HepG2 (cell line): Measurements from ENCODE around the gene SERTAD3. TPM values are rescaled to one million over a fixed set of nuclear protein-coding genes. Genes with fewer than 3 reads are reported as not detected.

Source experiments
- AHR ChIP-seq: IDR thresholded peaks from 2 replicates; pipeline ENCODE4 v1.6.1; 2018; ENCODE audit warnings: missing genetic modification reagents, missing compliant biosample characterization
- BRCA1 ChIP-seq: sonication (generic); formaldehyde crosslinking; IDR thresholded peaks from 2 replicates; pipeline ENCODE4 v1.4.0; 2020; ENCODE audit warnings: missing genetic modification reagents
- CTCF ChIP-seq: sonication (generic); formaldehyde crosslinking; IDR thresholded peaks from 2 replicates; pipeline ENCODE4 v1.5.0; 2020; ENCODE audit warnings: mild to moderate bottlenecking, missing genetic modification reagents, moderate library complexity
- DMAP1 ChIP-seq: IDR thresholded peaks from 2 replicates; pipeline ENCODE4 v1.6.1; 2016
- HIVEP1 ChIP-seq: sonication (generic); formaldehyde crosslinking; IDR thresholded peaks from 2 replicates; pipeline ENCODE4 v1.4.0; 2020; ENCODE audit warnings: mild to moderate bottlenecking, missing genetic modification reagents
- KMT2B ChIP-seq: IDR thresholded peaks from 2 replicates; pipeline ENCODE4 v1.6.1; 2016; ENCODE audit warnings: missing genetic modification reagents, missing compliant biosample characterization
- LCORL ChIP-seq, 2 experiments: fragments of 450-650 bp in 1 of 2; sonication (generic) in 1 of 2; formaldehyde crosslinking in 1 of 2; IDR thresholded peaks; 2 replicates each; pipeline versions ENCODE4 v1.5.0 to v1.6.1; 2017 to 2020; ENCODE audit warnings: antibody characterized with exemption in 1 of 2, missing genetic modification reagents in 1 of 2
- MXI1 ChIP-seq: IDR thresholded peaks from 3 replicates; pipeline ENCODE4 v1.6.1; 2012; ENCODE audit warnings: low read depth, low read length, inconsistent platforms, borderline replicate concordance
- NCOA1 ChIP-seq: sonication (generic); formaldehyde crosslinking; IDR thresholded peaks from 2 replicates; pipeline ENCODE4 v1.9.0; 2021; ENCODE audit warnings: missing genetic modification reagents
- NR3C1 ChIP-seq: sonication (generic); formaldehyde crosslinking; IDR thresholded peaks from 2 replicates; pipeline ENCODE4 v1.4.0; 2020; ENCODE audit warnings: missing genetic modification reagents
- PBX3 ChIP-seq: sonication (generic); formaldehyde crosslinking; IDR thresholded peaks from 2 replicates; pipeline ENCODE4 v1.8.1; 2023; ENCODE audit warnings: missing genetic modification reagents, inconsistent platforms, borderline replicate concordance
- PRMT3 ChIP-seq: sonication (generic); formaldehyde crosslinking; IDR thresholded peaks from 2 replicates; pipeline ENCODE4 v1.8.1; 2022; ENCODE audit warnings: low read depth, mild to moderate bottlenecking, moderate library complexity, missing genetic modification reagents, borderline replicate concordance
- SCMH1 ChIP-seq: sonication (generic); formaldehyde crosslinking; IDR thresholded peaks from 2 replicates; pipeline ENCODE4 v1.9.0; 2021; ENCODE audit warnings: missing genetic modification reagents, mild to moderate bottlenecking, borderline replicate concordance
- TAF15 ChIP-seq: fragments of 200-400 bp; formaldehyde crosslinking; IDR thresholded peaks from one replicate; pipeline ENCODE4 v1.6.1; 2018; ENCODE audit warnings: mild to moderate bottlenecking, low read depth, low read length; ENCODE audit not compliant: poor library complexity, severe bottlenecking
- TRAFD1 ChIP-seq: sonication (generic); formaldehyde crosslinking; IDR thresholded peaks from 2 replicates; pipeline ENCODE4 v1.5.1; 2020; ENCODE audit warnings: missing genetic modification reagents, mild to moderate bottlenecking, borderline replicate concordance
- ZBTB33 ChIP-seq: sonication (generic); formaldehyde crosslinking; IDR thresholded peaks from 2 replicates; pipeline ENCODE4 v1.4.0; 2020; ENCODE audit warnings: missing genetic modification reagents
- ZBTB43 ChIP-seq: sonication (generic); formaldehyde crosslinking; conservative IDR thresholded peaks from 2 replicates; pipeline ENCODE4 v1.4.0; 2020; ENCODE audit warnings: missing genetic modification reagents
- ZNF224 ChIP-seq: sonication (generic); formaldehyde crosslinking; IDR thresholded peaks from 2 replicates; pipeline ENCODE4 v1.5.0; 2020; ENCODE audit warnings: mild to moderate bottlenecking, missing genetic modification reagents
- ZNF24 ChIP-seq: fragments of 450-650 bp; IDR thresholded peaks from 2 replicates; pipeline ENCODE4 v1.6.1; 2017; ENCODE audit warnings: antibody characterized with exemption, mild to moderate bottlenecking
- ZNF33B ChIP-seq: sonication (generic); formaldehyde crosslinking; IDR thresholded peaks from 2 replicates; pipeline ENCODE4 v1.5.1; 2020; ENCODE audit warnings: mild to moderate bottlenecking, missing genetic modification reagents
- ZNF577 ChIP-seq: sonication (generic); formaldehyde crosslinking; IDR thresholded peaks from 2 replicates; pipeline ENCODE4 v1.4.0; 2020; ENCODE audit warnings: mild to moderate bottlenecking, low read depth, missing genetic modification reagents, borderline replicate concordance
- polyA plus RNA-seq, 8 experiments: library from polyadenylated mRNA; depleted of rRNA in 3 of 8; stranded (reverse) in 7 of 8; unstranded in 1 of 8; fragments of >200 nt; fragmentation: Illumina TruSeq in 4 of 8; extraction: Trizol in 4 of 8; gene quantifications; 2 replicates each; pipeline versions ENCODE4 v1.2.1 to v1.2.3, GENCODE V29; 2011 to 2016; ENCODE audit warnings: low read depth in 4 of 8, missing spikeins in 1 of 8, mixed read lengths in 1 of 8; ENCODE audit not compliant: insufficient read depth in 1 of 8
- total RNA-seq, 5 experiments: library from RNA; depleted of rRNA; stranded (reverse); fragments of >200 nt; fragmentation: Illumina TruSeq; extraction: Trizol; gene quantifications; 2 replicates each; pipeline ENCODE4 v1.2.3, GENCODE V29; 2016; ENCODE audit warnings: low read depth in 1 of 5

SERTAD3 gene
- total and polyA plus RNA-seq, 2 of the 13 experiments (the other 11 are each of a cell fraction or from before 2014, with no cell fraction given): 9.6 to 16.9 TPM

GRCh38 chr19:40425450-40426287, 18.5 kb downstream of the SERTAD3 start, which contains the start of gene SERTAD1 (continued):
- no peak for TF ChIP-seq ZBTB33 (CRISPR knock-in tag)
- peak; percentile 14; the same call in 1 of the 2 replicates for TF ChIP-seq AHR (CRISPR knock-in tag)
- peak; percentile 36; the same call in 1 of the 2 replicates for TF ChIP-seq BRCA1 (CRISPR knock-in tag)
- TF ChIP-seq PRMT3 (CRISPR knock-in tag): no peak
- TF ChIP-seq ZNF577 (CRISPR knock-in tag): no peak
- TF ChIP-seq NCOA1 (CRISPR knock-in tag): no peak
- TF ChIP-seq ZNF224 (CRISPR knock-in tag): peak; percentile 16; the same call in 1 of the 2 replicates
- TF ChIP-seq TAF15: peak; percentile 34
- TF ChIP-seq PBX3 (CRISPR knock-in tag): no peak
- no peak; the same call in none of the 2 replicates for TF ChIP-seq KMT2B (CRISPR knock-in tag)
- no peak for TF ChIP-seq TRAFD1
- TF ChIP-seq DMAP1: peak; percentile 23; the same call in 1 of the 2 replicates
- TF ChIP-seq LCORL (IDR thresholded peaks at IDR 0.05): no peak
- TF ChIP-seq LCORL (CRISPR knock-in tag; IDR thresholded peaks at IDR 0.05): no peak
- no peak for TF ChIP-seq SCMH1
- TF ChIP-seq MXI1: peak; percentile 59; the same call in 1 of the 3 replicates
- TF ChIP-seq NR3C1 (CRISPR knock-in tag): no peak
- peak; percentile 78 for TF ChIP-seq CTCF (CRISPR knock-in tag)
- no peak for TF ChIP-seq ZNF24
- TF ChIP-seq ZBTB43 (CRISPR knock-in tag): no peak
- no peak for TF ChIP-seq HIVEP1 (CRISPR knock-in tag)
- no peak for TF ChIP-seq ZNF33B (CRISPR knock-in tag)
